Measurements from ENCODE around the gene TMEM150A. TPM values are rescaled to one million over a fixed set of nuclear protein-coding genes. Genes with fewer than 3 reads are reported as not detected.
A peak's percentile ranks its signal among the peaks of the same experiment; 100 is the strongest.

Gene TMEM150A
- total and polyA plus RNA-seq, 2 of the 4 experiments (the other 2 are of a cell fraction), result 4.8 to 16.3 TPM

- 90% methylated on average over 4 of the region's 10 CpGs; no CpG with 5 or more reads in 1 of the 2 experiments for WGBS, 2 experiments (ENCODE audit: extremely low coverage in 2 of 2, insufficient read length in 1 of 2)
- peaks cover 9% of the 10 kb centered on the region; the same call in 1 of the 2 replicates for H3K9me1 ChIP-seq (ENCODE audit: insufficient read depth, low read length)
- peak overlapping the region; percentile 92 for H2BK120ac ChIP-seq (ENCODE audit: low read depth, low read length)
- peak overlapping the region; percentile 88 for H2BK15ac ChIP-seq (ENCODE audit: low read depth, low read length)
- peak overlapping the region; percentile 99 for H2BK5ac ChIP-seq (ENCODE audit: low read depth, low read length, poor library complexity, severe bottlenecking)
- ChIA-PET CTCF (interaction anchor here (1.3 to 6.8 kb wide), 3 partner anchors 14 to 484 kb away, joined by 3 to 46 read pairs (median 4); partner anchors contain the start of gene SH2D6), POLR2A (ENCODE audit: unreplicated experiment) (interaction anchor here (1.3 to 5.1 kb wide), 2 partner anchors 11 to 131 kb away, joined by 12 to 42 read pairs; partner anchors contain the start of genes MAT2A and SH2D6)
- peak overlapping the region; percentile 99 for H2AK5ac ChIP-seq (ENCODE audit: low read depth, low read length)
- H3K36me3 ChIP-seq (ENCODE audit: control insufficient read depth, insufficient read depth, low read length), result peaks cover 47% of the 10 kb centered on the region
- peaks cover 11% of the 10 kb centered on the region for H4K20me1 ChIP-seq (ENCODE audit: insufficient read depth, low read length)
- intact Hi-C loops (cut with micrococcal nuclease) (loop anchor here (1.0 to 5.0 kb wide), 2 partner anchors 196 to 223 kb away; partner anchors contain the start of genes ELMOD3, RETSAT and TGOLN2), in situ Hi-C loops (cut with MboI; ENCODE audit: low sequenced_read_pairs) (loop anchor here (5.0 to 10.0 kb wide), 2 partner anchors 128 to 486 kb away; no protein-coding TSS in a partner anchor), dilution Hi-C loops (cut with HindIII; ENCODE audit: low sequenced_read_pairs, unreplicated experiment) (no loop called here)
- peak overlapping the region; percentile 58 to 92 for H4K8ac ChIP-seq (ENCODE audit: low read depth in 2 of 2, low read length in 2 of 2)
- peak overlapping the region; percentile 98 for H3K27ac ChIP-seq (ENCODE audit: insufficient read depth, low read length)
- H3K4me3 ChIP-seq (ENCODE audit: insufficient read depth, low read depth, low read length), result no peak overlapping the region
- H2AK9ac ChIP-seq (replicated peaks; ENCODE audit: low read depth, low read length, poor library complexity), result peak overlapping the region; percentile 99
- ATAC-seq (ENCODE audit: low read depth), result no peak
- peak overlapping the region; percentile 89 for H4K5ac ChIP-seq (ENCODE audit: low read depth, low read length)
- peak overlapping the region; percentile 97 for H3K56ac ChIP-seq (ENCODE audit: extremely low read depth, insufficient read depth, low read length)
- no peak overlapping the region for H2AFZ ChIP-seq (replicated peaks; ENCODE audit: low read length, poor library complexity)
- peak overlapping the region; percentile 64; the same call in 1 of the 2 replicates for H3K4me2 ChIP-seq (ENCODE audit: low read depth, low read length)
- peak overlapping the region; percentile 78 for H3K23ac ChIP-seq (ENCODE audit: low read depth, low read length)
- peak overlapping the region; percentile 97 for H4K91ac ChIP-seq (ENCODE audit: insufficient read depth, low read depth, low read length)
- peak overlapping the region; percentile 93 for H3K14ac ChIP-seq (replicated peaks; ENCODE audit: low read depth, low read length)
- H3K79me1 ChIP-seq (ENCODE audit: low read depth in 1 of 2, low read length in 2 of 2), result peaks cover 8 to 45% of the 10 kb centered on the region in 2 experiments; a peak in 3 of 4 replicates
- H3K4me1 ChIP-seq (ENCODE audit: control insufficient read depth, insufficient read depth, low read length), result peaks cover 18% of the 10 kb centered on the region
- H3K27me3 ChIP-seq (ENCODE audit: control insufficient read depth, insufficient read depth, low read length), result no peaks in the 10 kb centered on the region
- no peak for DNase-seq
- no peaks in the 10 kb centered on the region for H3K9me3 ChIP-seq (ENCODE audit: control insufficient read depth, insufficient read depth, low read length)
- peak overlapping the region; percentile 94 for H2BK20ac ChIP-seq (ENCODE audit: low read depth, low read length)
- H3K9ac ChIP-seq (ENCODE audit: low read depth, low read length), result peak overlapping the region; percentile 64; the same call in 1 of the 2 replicates
- BruUV-seq (replicated peaks), result no TSS peak
- TF ChIP-seq CEBPB (IDR thresholded peaks at IDR 0.05; ENCODE audit: low read depth, low read length), result 0 out of 2 replicates have a peak, but pooled peaks have one; percentile 16
- TF ChIP-seq FOS (IDR thresholded peaks at IDR 0.05; ENCODE audit: low read depth, low read length), result no peak
- TF ChIP-seq RCOR1 (IDR thresholded peaks at IDR 0.05; ENCODE audit: insufficient replicate concordance, low read length), result no peak
- no peak for TF ChIP-seq ELK1 (IDR thresholded peaks at IDR 0.05; ENCODE audit: borderline replicate concordance, low read depth, low read length)
- no peak for TF ChIP-seq CHD1 (IDR thresholded peaks at IDR 0.05; ENCODE audit: low read depth, low read length)
- no peak for TF ChIP-seq MXI1 (IDR thresholded peaks at IDR 0.05; ENCODE audit: borderline replicate concordance, low read depth, low read length)
- TF ChIP-seq USF2 (IDR thresholded peaks at IDR 0.05; ENCODE audit: low read depth, low read length), result no peak
- H3K4ac ChIP-seq (ENCODE audit: low read depth, low read length), result peak overlapping the region; percentile 97
- peak overlapping the region; percentile 94 for H3K18ac ChIP-seq (ENCODE audit: low read depth, low read length)
These were observed 52.0 kb downstream of the TMEM150A start for GRCh38 chr2:85550486-85550885.

Data from IMR-90 (cell line).